NOMO-1 treated with DMSO at 0.1 percent for 48 hours (cell line): ENCODE data around the gene SLC8A3.

Experiments
- DNase-seq: peaks from one replicate; lab custom pipeline; 2025; ENCODE audit not compliant: unreplicated experiment; lab: John Stamatoyannopoulos, UW

SLC8A3 gene

DNA sequence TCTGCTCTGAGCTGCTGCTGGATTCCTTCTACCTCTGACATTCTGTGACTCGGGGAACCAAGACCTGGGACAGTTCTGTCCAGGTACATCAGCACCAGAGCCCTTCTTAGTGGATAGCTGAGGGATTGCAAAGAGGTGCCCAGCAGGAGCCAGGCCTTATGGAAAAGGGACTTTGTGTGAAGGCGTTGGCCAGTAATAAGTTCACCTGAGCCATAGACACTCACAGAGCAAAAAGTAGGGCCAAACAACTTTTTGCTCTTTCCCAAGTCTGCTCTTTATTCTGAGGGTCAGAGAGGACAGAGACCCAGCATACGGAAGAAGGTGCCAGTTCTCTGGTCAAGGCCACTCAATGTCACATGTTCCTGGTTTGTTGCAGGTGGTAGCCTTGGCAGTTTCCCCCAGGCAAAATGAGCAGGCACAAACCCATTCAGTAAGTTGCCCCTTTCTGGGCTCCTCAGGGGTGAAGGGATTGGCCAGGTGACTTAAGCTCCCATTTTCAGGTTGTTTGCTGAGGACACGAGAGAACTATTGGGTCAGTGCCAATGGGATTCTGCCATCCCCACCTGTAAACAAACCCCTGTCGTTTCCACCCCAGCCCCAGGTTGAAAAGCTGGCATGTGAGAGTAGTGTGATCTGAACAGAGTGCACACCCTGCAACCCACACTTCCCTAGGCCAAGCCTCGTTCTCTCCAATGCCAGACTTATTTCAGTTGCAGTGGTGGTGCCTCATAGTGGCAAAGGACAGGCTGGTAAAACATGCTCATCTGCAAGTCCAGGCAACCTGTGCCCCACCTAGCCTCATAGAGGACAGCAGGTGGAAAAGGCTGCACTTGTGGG lies 159.2 kb downstream of the SLC8A3 start:
- no peak for DNase-seq

DNA sequence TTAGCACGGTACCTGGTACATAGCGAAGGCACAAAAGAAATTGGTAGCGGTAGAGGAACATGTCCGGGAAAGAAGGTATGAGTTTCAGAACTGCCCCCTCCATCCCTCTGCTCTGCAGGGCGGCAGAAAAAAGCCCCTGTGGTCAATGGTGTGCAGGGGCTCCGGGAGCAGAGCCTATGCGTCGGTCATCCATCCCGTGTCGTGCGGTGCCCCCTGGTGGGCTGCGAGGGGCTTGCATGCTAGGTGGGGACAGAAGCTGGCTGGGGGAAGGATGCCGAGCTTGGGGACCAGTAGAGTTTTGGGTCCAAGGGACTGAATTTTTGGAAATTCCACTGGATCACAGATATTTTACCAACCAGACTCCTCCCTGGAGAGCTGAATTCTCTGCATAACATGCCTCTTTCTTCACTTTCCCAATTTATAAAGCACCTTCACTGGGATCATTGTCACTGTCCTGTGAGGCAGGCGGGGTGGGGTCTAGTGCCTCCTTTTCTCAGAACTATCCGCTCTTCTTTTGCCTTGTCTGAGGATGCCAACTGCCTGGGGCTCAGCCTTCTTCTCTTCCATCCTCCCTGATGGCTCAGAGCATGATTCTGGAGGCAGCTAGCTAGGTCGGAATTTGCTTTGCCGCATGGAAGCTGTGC lies 160.8 kb downstream of the SLC8A3 start:
- DNase-seq = peak; percentile 26

DNA sequence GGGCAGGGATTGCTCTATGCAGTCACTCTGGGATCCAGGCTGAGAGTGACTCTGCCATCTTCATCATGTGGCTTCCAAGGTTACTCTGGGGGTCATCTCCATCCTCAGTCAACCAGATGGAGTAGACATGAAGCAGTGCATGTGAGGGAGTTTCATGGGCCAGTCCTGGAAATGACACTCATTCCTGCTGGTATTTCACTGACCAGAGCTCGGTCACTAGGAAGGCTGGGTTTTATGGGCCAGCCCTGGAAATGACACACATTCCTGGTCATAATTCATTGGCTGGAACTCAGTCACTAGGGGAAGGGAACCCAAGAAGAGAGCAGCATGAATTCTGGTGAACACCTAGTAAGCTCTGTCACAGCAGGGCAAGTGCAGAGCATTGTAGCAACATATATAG lies 164.9 kb downstream of the SLC8A3 start:
- DNase-seq = no peak

DNA sequence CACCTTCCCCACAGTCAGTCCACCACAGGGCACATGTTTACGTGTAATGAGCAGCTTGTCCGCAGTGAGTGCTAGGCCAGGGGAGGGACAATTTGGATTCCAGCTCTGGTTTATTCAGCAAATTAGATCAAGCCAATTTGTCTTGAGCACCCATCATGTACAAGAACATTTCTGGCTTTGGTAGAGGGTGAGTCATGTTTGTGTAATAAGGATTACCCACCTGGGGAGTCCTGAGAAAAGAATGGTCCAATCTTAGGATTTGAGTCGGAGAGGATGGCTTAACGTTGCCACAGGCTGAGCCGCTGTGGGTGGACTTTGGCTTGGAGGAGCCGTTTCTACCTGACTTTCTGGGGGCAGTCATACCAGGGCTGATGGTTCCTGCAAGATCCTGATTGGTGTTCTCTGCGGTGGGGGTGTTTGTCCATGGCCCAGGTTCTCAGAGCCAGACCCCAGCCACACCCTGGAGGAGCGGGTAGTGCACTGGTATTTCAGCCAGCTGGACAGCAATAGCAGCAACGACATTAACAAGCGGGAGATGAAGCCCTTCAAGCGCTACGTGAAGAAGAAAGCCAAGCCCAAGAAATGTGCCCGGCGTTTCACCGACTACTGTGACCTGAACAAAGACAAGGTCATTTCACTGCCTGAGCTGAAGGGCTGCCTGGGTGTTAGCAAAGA lies 165.8 kb downstream of the SLC8A3 start:
- DNase-seq = no peak

DNA sequence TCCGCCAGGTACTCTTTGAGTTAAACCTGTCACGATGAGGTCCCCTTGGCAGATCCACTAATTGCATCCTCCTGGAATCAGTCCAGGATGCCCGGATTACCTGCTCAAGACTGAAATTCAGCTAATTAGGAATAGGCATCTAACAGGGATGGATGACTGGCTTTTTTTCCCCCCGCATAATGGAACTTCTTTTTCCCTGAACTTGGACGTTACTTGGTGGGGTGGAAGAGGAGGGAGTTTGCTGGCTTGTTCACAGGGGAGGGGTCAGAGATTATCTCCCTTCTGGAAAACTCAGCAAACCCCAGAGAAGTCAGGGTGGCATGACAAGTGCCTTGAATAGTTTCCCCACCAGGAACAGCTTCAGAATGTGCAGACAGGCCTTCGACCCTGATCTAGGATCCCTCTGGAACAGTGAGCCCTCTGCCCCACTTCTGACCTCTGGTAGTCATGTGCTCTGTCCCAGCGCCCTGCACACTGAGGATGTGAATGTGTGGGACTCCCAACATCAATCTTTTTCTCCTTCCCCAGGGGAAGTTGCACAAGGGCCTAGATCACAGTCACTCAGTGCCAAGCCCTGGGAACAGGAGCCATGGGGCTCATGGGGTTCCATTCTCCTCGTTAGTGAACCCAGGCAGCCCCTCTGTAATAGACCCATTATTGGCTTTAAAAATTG lies 167.1 kb downstream of the SLC8A3 start:
- no peak for DNase-seq

DNA sequence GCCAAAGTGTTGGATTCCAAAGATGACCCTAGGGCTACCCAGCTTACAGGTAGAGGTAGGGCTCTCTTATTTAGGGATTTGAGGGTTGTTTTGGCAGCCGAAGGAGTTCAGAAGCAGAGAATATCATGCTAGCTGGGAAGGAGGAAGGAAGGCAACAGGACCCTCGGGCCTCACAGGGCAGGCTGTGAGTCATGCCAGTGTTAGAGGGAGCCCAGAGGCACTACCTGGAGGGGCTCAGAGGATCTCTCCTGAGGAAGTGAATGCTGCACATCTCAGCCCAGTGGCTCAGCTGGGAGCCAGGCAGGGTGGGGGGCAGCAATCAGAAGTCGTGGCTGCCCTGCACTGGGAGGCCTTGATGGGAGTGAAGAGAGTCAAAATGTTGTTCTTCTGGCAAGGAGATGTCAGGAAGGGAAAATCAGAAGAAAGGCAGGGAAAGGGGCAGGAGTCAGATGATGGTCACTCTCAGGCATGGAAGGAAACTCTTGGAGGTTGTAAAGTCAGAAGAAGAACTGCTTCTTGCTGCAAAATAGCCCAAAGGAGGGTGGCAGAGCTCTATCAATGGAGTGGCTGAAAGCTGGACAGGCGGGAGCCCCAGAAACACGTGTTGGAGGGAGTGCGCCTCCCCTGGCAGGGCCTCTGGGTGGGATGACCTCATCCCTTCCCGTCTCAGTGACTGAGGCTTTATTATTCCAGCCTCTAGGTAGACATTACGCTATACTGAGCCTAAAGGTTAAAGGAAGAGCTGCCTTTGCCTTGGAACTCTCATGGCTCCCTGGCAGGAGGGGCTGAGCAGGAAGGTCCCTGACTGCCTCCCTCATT lies 168.2 kb downstream of the SLC8A3 start:
- DNase-seq = peak; percentile 31

DNA sequence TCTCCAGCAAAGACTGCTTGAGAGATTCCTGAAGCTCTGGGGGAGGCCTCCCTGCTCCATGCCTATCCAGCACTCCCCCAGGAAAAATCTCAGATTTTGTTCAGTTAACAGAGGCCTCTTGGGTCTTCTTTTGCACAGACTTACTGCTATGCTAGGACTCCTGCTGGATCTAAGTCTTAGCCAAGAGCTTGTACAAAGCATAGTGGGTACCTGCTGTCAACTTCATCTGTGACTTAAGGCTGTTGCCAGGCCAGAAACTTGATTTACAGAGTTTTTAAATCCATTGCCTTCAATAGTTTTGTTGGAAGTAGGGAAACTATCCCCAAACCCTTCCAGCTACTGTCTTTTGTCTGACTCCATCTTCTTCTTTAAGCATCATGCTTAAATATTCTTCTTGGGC lies 169.1 kb downstream of the SLC8A3 start:
- DNase-seq = no peak

DNA sequence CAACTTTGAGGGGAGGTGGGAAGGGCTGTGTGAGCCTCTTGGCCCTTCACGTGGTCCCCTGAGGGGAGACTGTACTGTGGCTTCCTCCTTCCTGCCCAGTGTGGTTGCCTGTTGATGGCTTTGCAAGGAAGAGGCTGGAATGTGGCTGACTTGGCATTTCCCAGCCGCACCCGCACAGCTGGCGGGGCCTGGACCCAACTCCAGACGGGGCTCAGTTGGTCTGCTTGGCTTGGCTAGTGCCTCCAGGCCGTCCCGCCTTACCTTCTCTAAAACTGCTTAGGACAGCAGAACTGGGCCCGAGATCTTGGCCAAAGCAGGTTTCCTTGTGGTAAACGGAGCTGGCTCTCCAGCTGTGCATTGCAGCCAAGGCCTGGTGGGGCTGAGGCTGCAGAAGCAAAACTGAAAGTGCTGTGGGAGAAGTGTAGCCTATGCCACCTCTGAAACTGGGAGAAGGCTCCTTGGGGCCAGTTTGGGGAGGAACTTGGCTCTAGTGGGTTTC lies 170.0 kb downstream of the SLC8A3 start:
- DNase-seq = peak; percentile 72

DNA sequence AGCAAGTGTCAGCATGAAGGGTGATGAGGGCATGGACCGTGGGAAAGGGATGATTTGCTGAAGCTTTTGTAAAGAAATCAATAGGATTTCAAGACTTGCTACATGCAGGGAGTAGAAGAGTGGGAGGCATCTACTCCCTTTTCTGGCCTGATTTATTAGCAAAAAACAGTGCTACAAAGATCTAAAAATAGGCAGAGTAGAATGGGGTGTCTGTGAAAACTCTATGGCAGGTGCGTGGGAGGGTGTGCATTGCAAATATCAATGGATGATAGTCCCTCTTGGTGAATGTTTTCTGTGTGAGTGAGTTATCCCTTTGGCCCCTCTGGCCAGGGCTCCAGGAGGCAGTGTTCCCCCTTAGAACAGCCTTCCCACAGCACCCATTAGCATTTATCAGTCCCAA lies 170.5 kb downstream of the SLC8A3 start:
- no peak for DNase-seq

DNA sequence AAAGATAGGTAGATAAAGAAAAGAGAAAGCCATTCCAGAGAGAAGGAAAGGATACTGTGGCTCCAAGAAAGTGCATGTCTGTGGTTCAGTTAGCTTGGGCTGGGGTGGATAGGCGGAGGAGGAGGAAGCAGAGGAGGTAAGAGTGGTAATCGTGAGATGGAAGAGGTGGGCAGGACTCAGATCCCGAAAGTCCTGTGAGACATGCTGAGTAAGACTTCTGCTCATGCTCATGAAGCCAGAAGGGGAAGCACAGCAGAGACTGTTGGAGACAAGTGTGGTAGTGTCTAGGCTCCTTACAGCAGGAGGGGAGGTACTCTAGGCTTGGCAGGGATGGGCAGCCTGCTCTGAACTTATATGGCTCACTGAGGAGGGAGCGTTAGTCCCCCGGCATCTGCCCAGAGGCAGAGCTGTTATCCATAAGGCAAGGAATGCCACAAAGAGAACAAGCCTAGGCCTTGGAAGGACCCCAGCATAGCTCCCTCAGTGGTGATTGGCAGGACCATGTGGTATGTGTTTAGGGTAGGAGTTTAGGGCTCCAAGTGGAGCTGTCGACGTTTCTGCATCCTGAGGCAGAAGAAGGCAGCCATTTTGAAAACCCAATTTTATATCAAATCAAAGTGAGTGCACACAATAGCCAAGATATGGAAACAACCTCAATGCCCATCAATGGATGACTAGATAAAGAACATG lies 174.2 kb downstream of the SLC8A3 start:
- no peak for DNase-seq

DNA sequence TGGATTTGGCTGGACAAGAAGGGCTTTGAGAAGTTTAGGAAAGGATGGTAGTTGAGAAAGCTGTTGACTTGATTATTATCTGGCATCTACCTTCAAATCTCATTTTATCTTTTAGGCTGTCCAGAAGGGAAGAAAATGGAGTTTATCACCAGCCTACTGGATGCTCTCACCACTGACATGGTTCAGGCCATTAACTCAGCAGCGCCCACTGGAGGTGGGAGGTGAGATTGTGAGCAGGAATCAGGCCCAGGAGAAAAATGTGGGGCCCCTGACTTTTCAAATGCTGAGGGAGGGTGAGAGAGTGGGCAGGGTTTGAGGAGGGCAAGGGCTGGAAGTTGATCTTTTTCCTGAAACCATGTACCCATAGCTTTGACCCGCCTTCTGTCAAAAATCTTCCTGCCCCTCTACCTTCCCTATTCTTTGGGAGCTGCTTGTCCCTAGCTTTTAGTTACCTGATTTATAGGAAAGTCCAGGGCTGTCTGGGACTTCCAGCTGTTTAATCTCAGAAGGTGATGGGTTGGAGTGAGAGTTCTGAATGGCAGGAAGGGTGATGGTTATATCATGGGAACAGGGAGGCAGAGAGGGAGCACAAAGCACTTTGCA lies 175.4 kb downstream of the SLC8A3 start:
- DNase-seq = peak; percentile 2

DNA sequence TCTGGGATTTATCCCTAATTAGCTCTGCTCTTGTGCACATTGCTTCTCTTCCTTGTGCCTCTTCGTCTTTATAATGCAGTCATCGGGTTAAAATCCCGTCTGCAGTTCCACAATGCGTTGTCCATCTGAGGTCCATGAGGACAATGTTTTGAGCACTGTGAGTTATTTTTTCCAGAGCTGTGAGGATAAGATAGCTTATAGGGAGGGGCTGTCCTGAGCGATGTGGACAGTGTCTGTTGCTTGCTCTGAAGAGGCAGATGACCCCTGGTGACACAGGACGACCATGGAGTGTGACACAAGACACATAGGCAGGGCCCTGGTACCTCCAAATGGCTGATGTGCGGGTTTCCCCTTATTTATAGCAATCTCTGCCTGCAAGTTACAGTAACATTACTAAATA lies 177.0 kb downstream of the SLC8A3 start:
- no peak for DNase-seq

DNA sequence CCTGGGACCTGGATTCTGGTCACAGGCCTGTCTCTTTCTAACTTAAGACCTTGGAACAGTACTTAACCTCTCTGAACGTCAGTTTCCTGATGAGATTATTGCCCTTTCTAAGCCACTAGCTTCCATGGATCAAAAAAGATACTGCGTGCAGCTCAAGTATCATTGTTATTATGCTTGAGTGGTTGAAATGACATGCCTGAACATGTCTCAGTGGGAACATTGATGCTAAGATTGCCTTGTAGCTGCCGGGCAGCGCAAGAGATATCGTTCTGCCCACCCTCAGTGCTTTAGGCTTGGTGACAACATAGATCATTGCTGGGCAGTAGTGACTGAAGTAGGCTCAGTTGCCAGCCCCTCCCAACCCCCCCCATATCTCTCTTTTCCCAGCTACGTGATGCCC lies 177.7 kb downstream of the SLC8A3 start:
- no peak for DNase-seq

DNA sequence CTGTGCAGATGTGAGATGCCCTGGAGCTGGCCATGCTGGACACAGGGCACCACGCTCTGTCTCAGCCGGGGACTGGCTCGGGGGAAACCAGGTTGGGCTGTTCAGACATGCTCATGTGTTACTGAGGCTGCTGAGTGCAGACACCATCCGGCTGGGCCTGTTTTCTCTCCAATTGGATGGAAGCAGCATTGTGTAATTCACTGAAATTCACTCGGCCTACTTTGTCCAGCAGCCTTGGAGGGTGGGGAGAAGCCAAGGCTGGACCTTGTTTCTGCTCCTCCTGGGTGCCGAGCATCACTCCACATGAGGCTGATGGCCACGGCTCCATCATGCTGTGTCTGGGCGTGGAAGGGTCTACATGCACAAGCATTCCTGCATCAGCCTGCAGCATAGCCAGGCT lies 178.8 kb downstream of the SLC8A3 start:
- DNase-seq = no peak

DNA sequence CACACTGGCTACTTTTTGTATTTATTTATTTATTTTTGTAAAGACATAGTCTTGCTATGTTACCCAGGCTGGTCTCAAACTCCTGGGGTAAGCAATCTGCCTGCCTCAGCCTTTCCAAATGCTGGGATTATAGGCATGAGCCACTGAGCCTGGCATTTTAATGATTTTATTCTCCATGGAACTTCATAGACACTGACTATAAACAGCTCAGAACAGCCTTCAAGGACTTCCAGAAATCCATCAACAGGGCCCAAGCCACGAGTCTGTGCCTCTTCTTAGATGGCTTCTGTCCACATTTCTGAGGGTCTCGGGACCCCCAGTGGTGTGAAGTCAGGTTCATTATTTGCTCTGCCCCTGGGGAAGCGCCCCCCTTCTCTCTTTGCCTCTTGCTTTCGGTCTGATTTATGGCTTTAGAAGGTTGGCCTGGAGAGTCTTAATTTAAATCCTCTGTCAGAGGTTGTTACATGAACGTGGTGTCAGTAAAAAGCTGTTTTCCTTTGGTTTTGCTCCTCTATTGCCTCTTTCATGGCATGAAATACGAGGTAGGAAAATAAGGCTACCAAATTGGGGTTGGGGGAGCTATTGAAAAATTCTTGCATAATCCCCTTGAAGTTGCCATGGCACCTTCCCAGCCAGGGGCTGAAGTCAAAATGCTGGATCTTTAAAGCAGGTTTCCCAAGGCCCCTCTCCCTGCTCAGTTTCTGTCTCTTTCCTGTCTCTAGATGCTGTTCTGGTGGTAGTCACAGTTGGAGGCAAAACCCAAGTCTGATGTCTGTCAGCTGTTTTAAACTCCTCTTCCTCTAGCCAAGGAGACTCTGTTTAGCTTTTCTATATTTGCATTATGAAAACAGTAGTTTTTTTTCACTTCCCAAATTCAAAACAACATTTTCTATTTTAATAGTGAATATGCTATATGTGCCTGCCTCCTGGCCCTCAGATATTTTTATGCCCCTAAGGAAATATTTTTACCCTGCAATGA lies 180.2 kb downstream of the SLC8A3 start:
- no peak for DNase-seq

DNA sequence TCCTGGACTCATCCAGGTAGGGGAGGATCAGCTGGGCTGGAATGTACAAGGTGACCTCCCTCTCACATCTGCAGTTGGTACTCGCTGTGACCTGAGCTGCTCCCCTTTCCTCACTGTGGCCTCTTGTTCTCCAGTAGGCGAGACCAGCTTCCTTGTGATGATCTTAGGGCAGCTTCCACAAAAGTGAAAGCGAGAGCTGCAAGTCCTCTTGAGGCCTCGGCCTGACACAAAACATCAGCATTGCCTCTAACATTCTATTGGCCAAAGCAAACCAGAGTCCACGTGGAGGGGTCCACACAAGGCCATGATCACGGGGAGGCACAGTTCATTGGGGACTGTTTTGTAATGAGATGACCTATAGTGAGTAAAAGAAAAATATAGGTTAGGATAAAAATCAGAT lies 182.1 kb downstream of the SLC8A3 start:
- no peak for DNase-seq

DNA sequence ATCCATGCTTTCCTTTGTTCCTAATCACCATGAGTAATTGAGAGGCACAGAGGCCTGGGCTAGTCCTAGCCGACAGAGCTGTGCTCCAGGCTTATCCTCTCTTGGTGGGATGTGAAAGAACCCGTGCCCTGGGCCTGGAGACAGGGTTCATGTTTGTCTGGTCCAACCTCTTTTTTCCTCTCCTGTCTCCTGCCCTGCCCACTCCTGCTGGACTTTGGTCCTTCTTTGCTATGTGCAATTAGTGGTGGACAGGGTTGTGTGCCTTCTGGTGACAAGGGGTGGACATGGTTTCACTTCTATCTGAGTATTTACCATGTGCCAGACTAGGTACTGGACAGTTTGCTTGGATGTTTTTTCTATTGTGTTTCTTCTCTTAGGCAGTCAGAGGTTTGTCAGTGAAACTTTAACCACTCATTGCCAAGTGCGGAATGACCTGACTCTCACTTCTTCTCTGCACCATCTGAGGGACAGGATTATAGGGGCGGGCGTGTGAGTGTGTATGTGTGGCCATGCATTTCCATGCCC lies 183.4 kb downstream of the SLC8A3 start:
- DNase-seq = no peak

DNA sequence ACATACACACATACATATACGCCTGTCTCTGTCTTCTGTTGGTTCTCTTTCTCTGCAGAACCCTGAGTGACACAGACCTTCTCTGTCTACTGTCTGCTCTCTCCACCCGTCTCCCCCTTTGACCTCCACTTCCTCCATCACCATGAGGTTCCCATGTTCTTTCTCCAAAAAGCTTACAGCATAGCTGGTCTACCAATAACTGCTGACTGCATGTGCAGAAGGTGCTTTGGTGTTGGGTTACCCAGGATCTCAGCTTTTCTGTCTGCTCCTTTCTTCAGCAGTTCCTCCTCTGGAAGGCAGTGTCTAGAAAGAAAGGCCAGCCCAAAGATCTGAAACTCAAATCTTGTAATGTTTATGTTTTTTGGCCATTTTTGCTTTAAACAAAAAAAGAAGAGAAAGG lies 184.0 kb downstream of the SLC8A3 start:
- no peak for DNase-seq
